Embryonic facial prominence (tissue), 1 donor: Measurements from ENCODE around the gene CADM1.

Experiments
- DNase-seq: peaks from one replicate; pipeline ENCODE4 v3.0.0-alpha.2; 2016; ENCODE audit errors: extremely low spot score

Gene CADM1

DNA sequence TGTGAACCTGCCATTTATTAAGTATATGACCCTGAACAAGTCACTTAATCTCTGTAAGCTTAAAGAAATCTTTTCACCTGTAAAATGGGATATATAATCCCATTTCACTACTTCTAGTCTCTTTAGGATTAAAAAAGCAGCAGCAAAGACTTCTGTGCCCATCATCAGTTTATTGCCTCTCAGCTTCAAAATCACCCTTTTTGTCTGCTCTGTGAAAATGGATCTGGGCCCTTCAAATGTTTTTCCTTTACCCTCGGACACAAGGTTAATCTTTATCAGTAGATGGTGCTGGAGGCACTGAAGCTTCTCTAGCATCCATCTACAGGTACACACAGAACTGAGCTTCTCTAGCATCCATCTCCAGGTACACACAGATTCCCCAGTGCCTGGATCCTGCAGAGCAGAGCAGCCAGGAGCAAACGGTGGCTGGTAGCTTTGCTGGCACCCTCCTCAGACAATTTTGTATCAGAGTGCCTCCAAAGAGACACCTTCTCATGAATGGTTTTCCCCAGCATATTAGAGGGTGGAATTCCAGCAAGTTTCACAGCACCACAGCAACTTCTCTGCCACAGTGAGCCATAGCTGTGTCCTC lies 56.8 kb downstream of the CADM1 start:
- no peak for DNase-seq

DNA sequence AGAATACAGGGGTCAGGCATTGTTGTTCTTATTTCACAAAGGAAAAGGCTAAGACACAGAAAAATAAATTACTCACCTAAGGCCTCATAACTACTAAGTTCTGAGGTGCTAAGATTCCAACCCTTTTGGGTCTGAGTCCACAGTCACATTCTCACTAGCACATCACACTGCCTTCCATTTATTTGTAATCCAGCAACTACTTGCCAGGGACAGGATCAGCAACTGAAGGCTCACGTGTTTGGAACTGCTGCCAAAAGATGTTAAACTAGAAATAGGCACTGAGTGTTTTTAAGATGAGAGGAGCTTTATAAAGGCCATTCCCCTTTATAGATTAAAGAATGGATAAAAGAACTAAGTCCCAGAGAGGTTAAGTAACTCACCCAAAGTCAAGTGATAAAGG lies 58.0 kb downstream of the CADM1 start:
- DNase-seq, result no peak

DNA sequence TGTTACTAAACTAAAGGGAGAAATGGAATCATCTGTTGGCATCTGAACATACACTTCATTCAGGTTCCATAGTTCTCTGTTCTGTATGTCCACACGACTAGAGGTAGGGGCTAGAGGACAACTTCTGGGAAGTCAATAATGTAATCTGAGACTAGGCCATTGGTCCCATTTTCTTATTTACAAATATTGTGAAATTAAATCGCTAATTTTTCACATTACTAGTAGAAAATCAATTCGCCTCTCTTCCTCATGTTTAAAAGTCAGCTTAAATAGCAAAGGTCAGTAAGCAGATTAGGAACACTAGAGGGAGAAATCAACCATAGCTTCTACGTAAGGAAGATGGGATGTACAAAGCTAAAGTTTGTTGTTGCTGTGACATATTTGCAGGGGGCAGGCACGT lies 59.7 kb downstream of the CADM1 start:
- no peak for DNase-seq

DNA sequence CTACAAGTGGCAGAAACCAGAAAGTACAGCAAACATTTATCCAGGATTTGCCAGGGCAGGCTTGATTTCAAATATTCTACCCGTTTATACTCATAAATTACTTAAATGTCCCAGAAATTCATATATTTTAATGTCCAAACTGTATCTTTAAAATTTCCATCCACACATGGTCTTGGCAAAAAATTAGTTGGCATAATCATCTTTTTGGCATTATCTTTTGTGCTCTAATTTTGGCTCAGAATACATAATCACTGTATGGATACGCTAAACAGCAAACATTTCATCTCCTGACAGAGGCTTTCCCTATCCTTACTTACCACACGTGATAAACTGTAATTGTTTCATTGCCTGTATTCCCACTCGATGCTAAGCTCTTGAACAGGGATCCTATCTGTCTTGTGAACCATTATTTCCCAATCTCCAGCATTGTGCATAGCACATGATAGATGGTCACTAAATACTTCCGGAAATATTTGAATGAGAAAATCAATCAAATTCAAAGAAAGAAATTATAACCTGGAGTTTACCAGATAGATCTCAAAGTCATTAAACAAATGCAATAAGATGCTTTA lies 64.2 kb downstream of the CADM1 start:
- DNase-seq, result no peak

DNA sequence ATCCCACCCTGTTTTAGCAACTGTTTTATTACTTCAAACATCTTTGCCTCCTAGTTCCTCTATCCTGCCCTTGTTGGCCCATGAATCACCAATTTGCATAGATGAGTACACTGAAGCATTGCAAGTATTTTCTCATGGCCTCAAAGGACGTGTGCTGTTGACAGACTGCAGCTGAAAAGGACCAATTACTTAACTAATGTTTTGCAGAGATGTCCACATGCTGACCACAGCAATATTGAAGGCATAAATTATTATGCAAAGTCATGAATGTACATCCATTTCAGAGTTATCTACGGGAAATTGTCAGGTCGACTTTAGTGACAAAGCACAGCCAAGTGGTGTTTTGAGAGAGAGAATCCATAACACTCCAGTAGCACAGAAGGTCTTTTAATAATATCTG lies 64.8 kb downstream of the CADM1 start:
- DNase-seq, result no peak

DNA sequence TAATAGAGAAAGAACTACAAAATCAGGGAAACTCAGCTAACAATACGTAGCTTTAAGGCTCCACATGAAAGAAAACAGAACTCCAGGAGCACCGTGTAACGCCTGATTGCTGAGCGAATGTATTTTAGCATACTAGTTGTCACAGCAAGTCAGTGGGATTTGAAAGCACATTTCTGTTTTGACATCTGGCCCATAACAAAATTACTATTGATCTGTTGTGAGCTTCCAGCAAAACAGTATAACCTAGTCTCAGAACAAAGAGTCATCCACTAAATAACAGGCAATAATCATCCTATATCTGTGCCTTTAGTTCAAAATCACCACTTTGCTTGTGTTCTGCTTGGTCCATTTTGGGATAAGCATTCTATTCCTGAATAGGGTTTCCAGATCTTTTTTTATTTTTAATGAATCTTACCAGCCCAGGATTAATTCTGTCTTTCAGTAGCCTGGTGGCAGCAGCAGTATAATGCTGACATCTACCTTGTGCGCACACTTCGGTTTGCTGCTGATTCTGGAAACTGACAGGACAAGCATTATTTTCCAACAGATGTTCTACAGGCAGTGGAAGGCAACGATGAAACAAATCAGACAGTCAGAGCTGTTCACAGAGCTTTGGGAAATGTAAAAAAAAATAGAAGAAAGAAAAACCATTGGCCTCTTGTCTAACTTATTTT lies 66.2 kb downstream of the CADM1 start:
- no peak for DNase-seq

DNA sequence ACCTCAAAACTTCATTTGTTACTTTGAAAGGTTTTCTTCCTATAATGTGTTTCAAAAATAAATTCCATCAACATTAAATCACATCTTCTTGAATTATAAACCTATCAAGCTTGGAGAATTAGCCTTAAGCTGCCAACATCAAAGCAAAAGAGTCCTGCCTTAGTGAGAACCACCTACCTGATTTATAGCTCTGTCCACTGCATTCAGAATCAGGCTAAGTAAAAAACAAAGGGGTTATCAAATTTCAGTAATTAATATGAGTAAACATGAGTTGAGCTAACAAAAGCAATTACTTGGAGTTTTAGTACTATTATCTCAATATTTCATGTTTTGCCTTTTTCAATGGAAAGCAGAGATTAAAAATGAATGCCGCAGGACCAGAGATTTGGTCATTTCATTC lies 73.9 kb downstream of the CADM1 start:
- no peak for DNase-seq

DNA sequence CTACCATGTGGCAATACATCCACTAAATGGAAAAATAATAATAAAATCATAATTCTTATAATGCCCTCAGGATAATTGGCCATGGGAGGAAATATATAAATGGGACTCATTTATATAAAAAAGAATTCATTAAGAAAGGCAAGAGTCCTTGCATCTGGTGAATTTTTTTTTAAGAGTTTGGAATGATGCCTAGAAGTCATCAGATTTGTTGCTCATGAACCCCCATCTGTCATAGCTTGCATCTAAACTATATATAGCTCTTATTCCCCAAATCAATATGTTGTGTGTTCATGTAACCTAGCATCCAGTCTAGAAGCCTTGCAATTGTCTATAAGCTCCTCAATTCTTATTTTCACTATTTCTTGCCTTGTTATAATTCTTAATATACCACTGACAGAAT lies 75.9 kb downstream of the CADM1 start:
- no peak for DNase-seq

DNA sequence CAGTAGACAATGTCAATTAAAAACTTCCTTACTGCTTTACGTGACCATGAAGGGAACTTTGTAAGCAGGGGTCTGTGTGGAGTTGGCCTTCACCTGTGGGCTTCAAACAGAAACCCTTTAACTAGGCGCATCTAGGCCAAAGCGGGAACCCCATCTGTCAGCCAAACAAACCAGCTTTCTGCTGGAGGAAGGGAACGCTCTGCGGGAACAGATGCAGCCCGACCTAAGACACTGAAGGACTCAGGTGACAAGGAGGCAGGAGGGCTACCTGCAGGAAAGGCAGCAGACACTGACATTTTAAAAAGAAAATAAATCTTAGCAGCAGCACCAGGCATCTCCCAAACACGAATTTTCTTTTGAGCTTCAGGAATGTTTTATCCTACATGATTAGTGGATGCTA lies 78.4 kb downstream of the CADM1 start:
- no peak for DNase-seq

DNA sequence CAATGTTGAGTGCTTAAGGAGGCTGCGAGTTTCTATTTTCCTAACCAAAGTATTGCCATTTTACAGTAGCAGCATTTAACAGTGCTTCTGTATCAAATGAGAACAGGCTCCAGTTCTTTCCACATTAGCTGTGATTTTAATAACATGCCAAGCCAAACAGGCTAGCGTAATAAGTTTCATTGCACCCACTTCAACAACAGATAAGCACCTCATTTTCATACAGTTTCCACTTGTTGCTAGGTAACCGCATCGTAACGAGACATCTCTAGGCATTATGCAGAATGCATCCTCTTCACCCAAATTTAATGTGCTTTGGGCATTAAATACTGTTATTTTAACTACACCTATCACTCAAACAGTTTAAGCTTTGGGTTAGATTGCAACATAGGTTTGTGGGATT lies 79.0 kb downstream of the CADM1 start:
- no peak for DNase-seq

DNA sequence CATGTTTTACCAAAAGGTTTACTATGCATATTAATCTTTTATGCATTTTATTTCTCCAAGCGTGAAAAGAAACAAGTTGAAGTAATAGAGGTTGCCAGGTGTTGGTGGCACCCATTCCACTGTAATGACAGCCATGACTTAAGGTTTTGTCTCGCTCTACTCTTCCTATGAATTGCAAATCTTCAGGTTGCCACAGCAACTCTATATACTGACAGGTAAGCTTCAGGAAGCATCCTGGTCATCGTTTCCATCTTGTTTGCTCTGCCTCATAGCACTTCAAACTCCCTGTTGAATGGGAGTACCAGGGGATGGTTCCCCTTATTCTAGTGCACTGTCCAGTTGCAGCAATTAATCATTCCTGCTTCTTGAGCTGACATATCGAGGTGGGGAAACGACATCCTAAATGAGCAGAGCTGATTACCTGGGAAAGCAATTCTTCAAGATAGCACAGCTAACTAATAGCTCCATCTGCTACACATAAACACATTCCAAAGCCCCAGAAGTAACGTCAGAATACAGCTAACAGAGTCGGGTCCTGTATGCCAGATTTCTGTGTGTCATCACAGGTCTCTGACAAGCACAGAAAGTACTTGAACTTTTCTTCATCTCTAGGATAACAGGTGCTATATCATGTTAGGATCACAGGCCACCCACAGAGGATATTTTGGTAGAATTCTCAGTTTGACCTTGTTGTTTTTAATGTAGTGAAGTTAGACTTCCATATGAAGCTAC lies 80.3 kb downstream of the CADM1 start:
- no peak for DNase-seq

DNA sequence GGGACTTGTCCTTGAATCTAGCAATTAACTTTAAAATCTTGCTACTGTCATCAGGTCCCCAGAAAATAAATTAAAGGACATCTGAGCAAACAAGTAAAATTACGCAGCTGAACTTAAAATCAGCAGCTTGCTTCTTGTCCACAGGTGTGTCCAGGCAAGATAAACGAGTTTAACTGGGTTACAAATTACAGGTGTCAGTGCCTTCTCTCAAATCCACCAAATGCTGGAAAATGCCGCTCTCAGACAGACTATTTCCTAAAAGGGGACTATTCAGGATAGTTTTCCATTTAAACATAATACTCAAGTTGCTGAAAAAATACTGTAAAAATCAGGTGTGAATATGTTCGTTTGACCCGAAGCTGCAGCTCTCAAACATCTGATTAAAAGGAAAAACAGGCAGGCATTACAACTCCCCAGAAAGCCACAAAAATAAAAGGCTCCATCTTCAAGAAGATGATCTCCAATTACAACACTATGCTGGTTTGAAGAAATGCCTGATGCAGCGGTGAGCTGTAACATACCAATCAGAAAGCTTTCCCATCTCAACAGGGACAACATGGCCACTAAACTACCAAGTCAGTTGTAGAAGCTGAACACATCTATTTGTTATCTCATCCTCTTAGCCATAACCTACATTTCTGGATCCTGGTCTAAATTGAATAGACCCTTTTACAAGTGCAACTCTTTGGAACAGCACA lies 82.1 kb downstream of the CADM1 start:
- no peak for DNase-seq

DNA sequence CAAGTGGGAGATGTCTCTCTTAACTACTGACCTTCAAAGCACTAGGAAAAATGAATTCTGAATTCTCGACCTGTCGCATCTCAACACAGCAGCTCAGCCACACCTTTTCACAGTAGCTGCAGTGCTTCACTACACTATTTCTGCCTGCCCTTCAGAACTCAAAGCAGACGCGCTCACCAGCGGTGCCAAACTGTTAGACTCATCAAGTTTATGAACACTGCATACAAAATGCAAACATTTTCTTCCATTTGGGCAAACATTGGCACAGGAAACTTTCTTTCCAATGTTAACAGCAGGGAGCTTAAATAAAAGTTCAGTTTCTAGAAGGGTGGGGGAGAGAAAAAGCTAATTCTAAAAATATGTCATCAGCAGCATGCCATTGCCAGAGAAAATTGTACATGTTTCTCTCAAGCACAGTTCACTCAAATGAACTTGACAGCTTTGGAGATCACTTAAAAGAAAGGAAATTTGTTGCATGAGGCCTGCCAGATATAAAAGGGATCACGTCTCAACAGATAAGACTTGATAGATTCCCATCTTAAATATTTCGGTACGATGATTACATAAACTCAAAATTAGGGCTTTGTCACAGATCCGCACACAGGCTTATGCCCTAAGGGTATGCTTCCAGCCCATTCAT lies 82.7 kb downstream of the CADM1 start:
- no peak for DNase-seq

DNA sequence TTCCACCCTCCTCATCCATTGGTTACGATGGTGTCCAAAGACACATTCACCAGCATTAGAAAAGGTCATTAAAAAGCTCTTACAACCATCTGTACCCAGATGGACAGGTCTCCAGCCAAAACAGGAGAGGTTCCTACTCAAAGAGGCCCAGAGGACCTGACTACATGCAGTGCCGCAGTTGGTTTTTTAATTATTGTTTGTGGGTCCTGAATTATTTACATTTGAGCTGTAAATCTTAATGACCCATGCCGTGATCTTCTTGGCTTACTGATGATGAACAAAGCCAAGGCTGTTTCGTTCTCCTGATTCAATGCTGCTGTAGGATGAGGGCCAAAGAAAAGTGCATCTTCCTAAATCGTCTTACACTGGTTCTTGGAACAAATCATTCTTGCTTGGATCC lies 83.7 kb downstream of the CADM1 start:
- no peak for DNase-seq

DNA sequence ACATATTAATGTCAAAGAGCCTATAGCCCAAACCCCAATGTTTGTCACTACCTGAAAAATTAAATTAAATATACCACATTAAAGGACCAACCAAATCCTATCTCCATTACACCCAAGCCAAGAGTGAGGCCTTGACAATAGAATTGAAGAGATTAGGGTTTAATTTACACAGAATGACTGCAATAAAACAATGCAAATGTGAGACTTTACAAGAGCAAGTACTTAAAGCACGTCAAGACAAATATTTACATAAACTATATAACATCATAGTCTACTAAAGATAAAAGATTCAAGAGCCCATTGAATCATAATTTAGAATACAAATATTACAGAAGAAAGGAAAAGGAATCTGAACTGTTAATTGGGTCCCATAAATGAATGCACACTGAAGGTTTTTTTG lies 85.6 kb downstream of the CADM1 start:
- no peak for DNase-seq

DNA sequence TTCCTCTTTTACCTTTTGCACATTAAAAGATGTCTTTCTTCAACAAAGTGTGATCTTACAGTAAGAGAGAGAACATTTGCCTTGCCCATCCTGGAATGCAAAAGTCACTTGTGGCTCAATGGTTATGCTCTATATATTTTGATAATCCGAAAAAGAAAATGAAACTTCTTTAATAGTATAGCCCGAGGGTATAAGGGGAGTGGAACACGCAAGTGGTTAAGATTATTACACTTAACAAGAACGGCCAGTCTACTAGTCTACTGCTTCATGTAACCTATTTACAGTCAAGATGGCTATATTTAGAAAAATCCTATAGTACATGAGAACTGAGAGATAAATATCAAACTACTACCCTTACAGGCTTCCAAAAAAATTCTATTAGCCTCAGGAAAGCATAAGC lies 86.1 kb downstream of the CADM1 start:
- DNase-seq, result no peak

DNA sequence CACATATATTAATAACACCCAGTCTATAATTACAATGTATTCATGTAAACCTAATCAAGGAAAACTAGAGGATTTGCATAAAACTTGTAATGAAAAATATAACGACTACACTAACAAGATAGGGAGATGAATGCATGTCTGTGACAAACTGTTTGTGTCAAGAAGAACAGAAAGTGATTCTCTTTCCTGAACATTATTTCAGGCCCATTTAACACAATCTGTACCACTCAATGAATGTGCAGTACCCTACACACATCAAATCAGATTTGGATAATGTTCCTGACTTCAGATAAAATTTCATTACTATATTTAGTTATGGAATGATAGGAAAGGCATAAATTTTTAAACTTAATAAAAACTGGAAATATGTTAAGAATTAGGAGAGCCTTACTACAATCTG lies 93.1 kb downstream of the CADM1 start:
- DNase-seq, result no peak

DNA sequence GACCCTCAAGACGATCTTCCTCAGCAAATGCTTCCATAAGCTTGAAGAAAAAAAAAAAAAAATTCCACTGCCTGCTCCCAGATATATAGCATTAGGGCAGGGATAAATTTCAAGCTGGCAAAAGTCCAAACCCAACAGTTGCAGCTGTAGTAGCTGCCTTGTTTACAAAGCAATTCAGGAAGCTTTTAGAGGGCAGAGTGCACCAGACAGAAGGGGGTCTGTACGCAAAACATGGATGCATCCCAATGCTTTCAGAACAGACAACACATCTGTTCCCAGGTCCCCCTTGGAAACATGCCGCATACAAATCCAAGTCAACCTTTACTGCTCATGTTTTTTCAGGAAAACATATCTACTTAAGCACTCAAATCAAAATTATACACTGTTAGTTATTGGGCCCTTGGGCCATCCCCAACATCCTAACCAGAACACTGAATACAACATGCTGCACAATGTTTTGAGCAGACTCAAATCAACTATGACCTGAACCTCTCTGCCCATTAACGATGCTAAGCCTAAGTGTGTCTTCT lies 94.5 kb downstream of the CADM1 start:
- DNase-seq, result peak; percentile 38

DNA sequence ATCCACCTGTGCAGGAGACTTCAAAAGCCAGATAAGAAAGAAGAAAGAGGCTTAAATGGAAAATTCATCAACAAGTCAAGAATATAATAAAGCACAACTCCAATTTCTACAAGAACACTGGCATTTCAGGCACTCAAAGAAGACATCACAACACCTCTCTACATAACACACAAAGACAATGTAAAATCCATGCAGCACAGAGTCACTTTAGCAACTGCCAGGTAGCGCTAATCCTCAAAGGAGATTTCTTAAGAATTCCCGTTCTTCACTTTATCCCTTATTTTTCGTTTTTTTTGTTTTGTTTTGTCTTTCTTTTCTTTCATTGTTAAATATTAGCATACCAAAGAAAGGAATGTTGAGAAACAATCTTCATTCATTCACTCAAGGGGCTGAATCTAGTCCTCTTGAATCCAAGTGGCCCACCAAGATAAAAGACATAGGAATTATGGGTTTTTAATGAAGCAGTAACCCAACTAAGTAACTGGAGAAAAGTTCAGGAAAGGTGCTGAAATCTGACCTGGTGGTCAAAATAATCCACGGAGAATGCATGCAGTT lies 95.0 kb downstream of the CADM1 start:
- no peak for DNase-seq

DNA sequence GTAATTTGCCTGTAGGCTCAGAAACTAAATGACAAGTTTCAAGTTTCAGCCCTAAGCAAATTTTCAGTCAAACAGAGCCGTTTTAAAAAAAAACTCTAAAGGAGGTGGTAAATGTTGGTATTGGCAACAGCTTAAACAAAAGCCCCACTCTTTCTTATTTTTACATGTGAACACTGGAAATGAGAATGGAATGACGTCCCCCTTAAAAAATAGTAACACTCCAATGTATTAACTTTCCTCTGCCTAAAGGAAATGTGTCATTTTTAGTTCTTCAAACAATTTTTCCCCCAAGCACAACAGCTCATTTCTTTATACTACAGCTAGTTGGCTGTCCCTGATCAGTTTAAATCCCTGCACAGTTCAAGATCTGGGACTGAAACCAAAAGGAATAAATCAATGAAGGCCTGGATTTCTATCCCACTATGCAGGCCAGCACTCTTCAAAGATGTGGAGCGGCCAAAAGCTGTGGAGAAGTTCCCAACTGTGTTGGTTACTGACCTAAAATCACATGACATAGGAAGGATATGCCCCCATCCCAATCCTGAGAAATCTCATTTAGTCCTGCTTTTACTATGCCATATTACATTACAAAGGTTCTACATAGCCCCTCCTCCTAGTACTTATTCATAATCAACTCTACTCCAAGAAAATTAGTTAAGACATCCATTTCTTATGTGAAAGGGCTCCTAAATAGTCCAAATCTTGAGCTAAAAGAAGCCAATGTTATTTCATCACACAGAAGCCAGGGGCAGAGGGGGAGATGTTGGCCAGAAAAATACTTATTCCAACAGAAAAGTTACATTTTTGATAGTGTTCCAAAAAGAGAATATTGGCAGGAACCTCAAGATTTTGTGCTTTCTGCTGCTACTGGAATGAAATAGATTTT lies 95.9 kb downstream of the CADM1 start:
- peak; percentile 64 for DNase-seq
